IMR-90 (cell line): ENCODE data around the gene ZNF512B.

Experiments used
- CHD1 ChIP-seq: IDR thresholded peaks from 2 replicates; pipeline ENCODE4 v1.6.1; 2012; ENCODE audit warnings: low read depth, low read length, improper control_type of control experiment
- FOS ChIP-seq: fragments of 150-350 bp; IDR thresholded peaks from 2 replicates; pipeline ENCODE4 v1.6.1; 2016; ENCODE audit warnings: low read depth, low read length
- POLR2A ChIP-seq: IDR thresholded peaks from 2 replicates; pipeline ENCODE4 v1.6.1; 2012; ENCODE audit warnings: mild to moderate bottlenecking, low read depth, low read length
- SMC3 ChIP-seq: fragments of 150-350 bp; IDR thresholded peaks from 2 replicates; pipeline ENCODE4 v1.6.1; 2016; ENCODE audit warnings: low read depth, mild to moderate bottlenecking, antibody characterized with exemption, low read length, moderate library complexity
- USF2 ChIP-seq: fragments of 150-350 bp; IDR thresholded peaks from 2 replicates; pipeline ENCODE4 v1.6.1; 2017; ENCODE audit warnings: mild to moderate bottlenecking, antibody characterized with exemption, low read length, low read depth

GRCh38 chr20:63974402-63975200, 4.9 kb upstream of the ZNF512B start:
- TF ChIP-seq POLR2A (no peak), CHD1 (no peak), SMC3 (no peak), USF2 (peak; percentile 93), FOS (peak; percentile 62)
